A673 (cell line): ENCODE measurements around the gene FOXA2.

Experiments
- CTCF ChIP-seq: fragments of 300-800, 200-600 bp; sonication (generic); conservative IDR thresholded peaks from 2 replicates; pipeline ENCODE4 v1.5.1; 2017; ENCODE audit warnings: low read depth, mild to moderate bottlenecking, antibody characterized with exemption, low read length, moderate library complexity, mixed read lengths
- EZH2 ChIP-seq: fragments of 200-600 bp; sonication (generic); IDR thresholded peaks from 2 replicates; pipeline ENCODE4 v1.6.1; 2017; ENCODE audit warnings: borderline replicate concordance, low read depth, mild to moderate bottlenecking, mixed read lengths, antibody characterized with exemption, low read length; ENCODE audit not compliant: poor library complexity, severe bottlenecking

- TF ChIP-seq CTCF, result no peak
- no peak for TF ChIP-seq EZH2
These were observed 30.0 kb downstream of the FOXA2 start for GRCh38 chr20:22554391-22554790.
